Medulla oblongata (tissue), 1 donor: ENCODE measurements around the gene GTPBP4.
"Not testable (repeated sequence)": the region's sequence is repeated elsewhere in the genome, so short reads cannot be mapped to it uniquely, and the experiment has no call there.

Experiments used
- DNase-seq: peaks from one replicate; pipeline ENCODE4 v3.0.0-alpha.2; 2015; ENCODE audit errors: extremely low spot score

The GTPBP4 gene

GRCh38 chr10:1024103-1024502 is 35.9 kb downstream of the GTPBP4 start:
- DNase-seq = no peak

GRCh38 chr10:1025683-1026082 is 37.4 kb downstream of the GTPBP4 start, which contains the start of gene IDI2:
Gene IDI2, minus strand, starts transcription at chr10:1025859. Its CDS starts 1,136 bp downstream, at chr10:1024723.
- no peak for DNase-seq

- no peak for DNase-seq
These were observed 38.3 kb downstream of the GTPBP4 start for GRCh38 chr10:1026578-1026977.

- DNase-seq = no peak
These were observed 41.6 kb downstream of the GTPBP4 start for GRCh38 chr10:1029838-1030237.

- DNase-seq = no peak
These were observed 45.4 kb downstream of the GTPBP4 start for GRCh38 chr10:1033601-1034000.

- peak; percentile 90 for DNase-seq
These were observed 46.5 kb downstream of the GTPBP4 start for GRCh38 chr10:1034758-1035157.

GRCh38 chr10:1035201-1035600 is 47.0 kb downstream of the GTPBP4 start:
- DNase-seq = peak; percentile 73

GRCh38 chr10:1036341-1036791 is 48.1 kb downstream of the GTPBP4 start:
- no peak for DNase-seq

- DNase-seq = no peak
These were observed 48.9 kb downstream of the GTPBP4 start for GRCh38 chr10:1037098-1037497.

- not testable (repeated sequence) for DNase-seq
These were observed 50.5 kb downstream of the GTPBP4 start for GRCh38 chr10:1038769-1039168.

- no peak for DNase-seq
These were observed 51.9 kb downstream of the GTPBP4 start for GRCh38 chr10:1040133-1040532.

- no peak for DNase-seq
These were observed 53.3 kb downstream of the GTPBP4 start for GRCh38 chr10:1041514-1041913.

- DNase-seq = peak; percentile 73
These were observed 55.3 kb downstream of the GTPBP4 start for GRCh38 chr10:1043532-1043995.

GRCh38 chr10:1044146-1044545 is 55.9 kb downstream of the GTPBP4 start:
- DNase-seq = no peak

- no peak for DNase-seq
These were observed 56.7 kb downstream of the GTPBP4 start for GRCh38 chr10:1044964-1045363.

GRCh38 chr10:1045415-1045814 is 57.2 kb downstream of the GTPBP4 start:
- DNase-seq = no peak

GRCh38 chr10:1047937-1048336 is 59.7 kb downstream of the GTPBP4 start:
- DNase-seq = no peak

GRCh38 chr10:1048349-1048731 is 60.1 kb downstream of the GTPBP4 start:
- peak; percentile 52 for DNase-seq

- DNase-seq = peak; percentile 98
These were observed 60.6 kb downstream of the GTPBP4 start, which contains the start of gene IDI1 for GRCh38 chr10:1048732-1049424. Gene IDI1, minus strand, starts transcription at chr10:1049119. Its CDS starts 116 bp downstream, at chr10:1049003.

GRCh38 chr10:1049425-1049958 is 61.3 kb downstream of the GTPBP4 start:
- no peak for DNase-seq

GRCh38 chr10:1050145-1050544 is 61.9 kb downstream of the GTPBP4 start:
- DNase-seq = no peak

- DNase-seq = no peak
These were observed 62.3 kb downstream of the GTPBP4 start for GRCh38 chr10:1050554-1050953.

- DNase-seq = no peak
These were observed 66.5 kb downstream of the GTPBP4 start for GRCh38 chr10:1054684-1055083.
